ENCODE measurements around the gene ITPK1. TPM values are rescaled to one million over a fixed set of nuclear protein-coding genes. Genes with fewer than 3 reads are reported as not detected.

The ITPK1 gene
- total RNA-seq, 1 experiment from 2014 or later, result 88.6 TPM

DNA sequence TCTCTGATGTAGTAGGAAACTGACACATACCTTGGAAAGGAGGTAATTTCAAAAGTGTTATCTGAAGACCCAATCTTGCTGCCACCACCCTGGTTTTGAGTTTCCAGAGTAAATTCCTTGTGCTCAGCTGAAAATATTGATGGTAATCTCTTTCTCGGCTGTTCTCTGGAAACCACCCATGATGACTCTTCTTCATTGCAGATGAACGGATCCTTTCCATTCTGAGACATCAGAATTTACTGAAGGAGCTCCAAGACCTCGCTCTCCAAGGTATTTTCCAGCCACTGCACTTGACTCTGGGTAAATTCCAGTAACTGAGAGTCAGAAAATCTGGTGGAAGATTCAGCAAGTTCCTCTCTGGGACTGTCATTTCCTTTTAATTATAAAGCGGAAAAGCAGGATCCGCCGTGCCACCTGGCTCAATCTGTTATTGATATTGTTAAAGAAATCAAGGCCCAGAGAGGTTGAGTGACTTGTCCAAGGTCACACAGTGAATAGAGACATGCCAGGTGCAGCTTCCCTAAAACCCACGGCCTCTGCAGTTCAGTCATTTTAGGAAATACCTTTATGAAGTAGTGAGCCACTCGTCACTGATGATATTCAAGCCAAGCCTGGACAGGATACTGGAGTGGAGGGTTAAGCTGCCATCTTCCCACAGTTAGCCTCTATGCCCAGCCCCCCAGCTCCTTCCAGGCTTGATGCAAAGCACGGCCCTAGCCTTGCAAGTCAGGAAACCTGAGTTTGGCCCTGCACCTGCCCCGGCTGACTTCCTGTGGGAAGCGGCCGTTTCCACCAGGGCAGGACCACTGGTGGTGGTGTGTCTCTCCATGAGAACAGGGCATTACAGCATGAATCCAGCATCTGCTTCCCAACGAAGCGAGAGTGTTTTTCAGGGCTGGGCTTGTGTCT lies 188.1 kb downstream of the ITPK1 start:
- no TSS peak for BruUV-seq (replicated peaks)
- H3K9me3 ChIP-seq (ENCODE audit: insufficient read depth, low read depth), result no peaks in the 10 kb centered on the region
- H3K4me2 ChIP-seq, result peak overlapping the region; percentile 4; the same call in 1 of the 2 replicates
- H4K20me1 ChIP-seq (ENCODE audit: insufficient read depth), result no peaks in the 10 kb centered on the region
- ChIA-PET CTCF (no interaction called here), POLR2A (ENCODE audit: unreplicated experiment) (no interaction called here)
- H3K36me3 ChIP-seq (ENCODE audit: low read depth), result no peaks in the 10 kb centered on the region
- no peak overlapping the region for H3K4me3 ChIP-seq
- no peaks in the 10 kb centered on the region for H3K9me2 ChIP-seq (ENCODE audit: insufficient read depth)
- peak in 1 of 2 experiments; percentile 74 for DNase-seq
- no peaks in the 10 kb centered on the region for H3K79me2 ChIP-seq (ENCODE audit: low read depth)
- intact Hi-C loops (cut with micrococcal nuclease; ENCODE audit: unreplicated experiment), result no loop called here
- H3K27ac ChIP-seq, result 0 out of 2 replicates have a peak overlapping the region, but pooled peaks have one; percentile 28
- H3F3A ChIP-seq (ENCODE audit: insufficient read depth, low read depth), result peaks cover 24% of the 10 kb centered on the region
- H2AFZ ChIP-seq, result no peak overlapping the region
- no peaks in the 10 kb centered on the region for H3K27me3 ChIP-seq (ENCODE audit: insufficient read depth, low read depth)
- TF ChIP-seq, protein P1, sequence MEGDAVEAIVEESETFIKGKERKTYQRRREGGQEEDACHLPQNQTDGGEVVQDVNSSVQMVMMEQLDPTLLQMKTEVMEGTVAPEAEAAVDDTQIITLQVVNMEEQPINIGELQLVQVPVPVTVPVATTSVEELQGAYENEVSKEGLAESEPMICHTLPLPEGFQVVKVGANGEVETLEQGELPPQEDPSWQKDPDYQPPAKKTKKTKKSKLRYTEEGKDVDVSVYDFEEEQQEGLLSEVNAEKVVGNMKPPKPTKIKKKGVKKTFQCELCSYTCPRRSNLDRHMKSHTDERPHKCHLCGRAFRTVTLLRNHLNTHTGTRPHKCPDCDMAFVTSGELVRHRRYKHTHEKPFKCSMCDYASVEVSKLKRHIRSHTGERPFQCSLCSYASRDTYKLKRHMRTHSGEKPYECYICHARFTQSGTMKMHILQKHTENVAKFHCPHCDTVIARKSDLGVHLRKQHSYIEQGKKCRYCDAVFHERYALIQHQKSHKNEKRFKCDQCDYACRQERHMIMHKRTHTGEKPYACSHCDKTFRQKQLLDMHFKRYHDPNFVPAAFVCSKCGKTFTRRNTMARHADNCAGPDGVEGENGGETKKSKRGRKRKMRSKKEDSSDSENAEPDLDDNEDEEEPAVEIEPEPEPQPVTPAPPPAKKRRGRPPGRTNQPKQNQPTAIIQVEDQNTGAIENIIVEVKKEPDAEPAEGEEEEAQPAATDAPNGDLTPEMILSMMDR (conservative IDR thresholded peaks at IDR 0.05), result no peak
- no peak for TF ChIP-seq EZH2 (IDR thresholded peaks at IDR 0.05; ENCODE audit: low read depth)
- H3K4me1 ChIP-seq (replicated peaks; ENCODE audit: insufficient read depth), result peaks cover 21% of the 10 kb centered on the region

DNA sequence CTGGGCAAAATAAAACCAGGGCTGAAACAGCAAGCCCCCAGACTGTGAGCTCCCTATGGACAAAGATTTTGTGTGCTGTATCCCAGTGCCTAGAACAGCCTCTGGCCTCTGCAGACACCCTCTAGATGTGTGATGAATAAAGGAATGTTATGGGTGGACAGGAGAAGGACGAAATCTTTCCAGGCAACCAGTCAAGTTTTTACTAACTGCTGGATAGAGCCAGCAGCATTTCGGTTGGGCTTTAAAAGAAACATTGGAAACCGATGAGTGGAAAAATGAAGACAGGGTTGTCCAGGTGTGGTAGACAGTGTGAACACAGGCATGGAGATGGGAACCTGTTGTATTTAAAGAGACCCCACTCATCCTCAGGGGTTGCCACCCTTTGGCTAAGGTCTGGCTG lies 188.8 kb downstream of the ITPK1 start:
- H3K27me3 ChIP-seq (ENCODE audit: insufficient read depth, low read depth), result no peaks in the 10 kb centered on the region
- TF ChIP-seq EZH2 (IDR thresholded peaks at IDR 0.05; ENCODE audit: low read depth), result no peak
- TF ChIP-seq, protein P1 (conservative IDR thresholded peaks at IDR 0.05), result no peak
- peak overlapping the region; percentile 4; the same call in 1 of the 2 replicates for H3K4me2 ChIP-seq
- no peaks in the 10 kb centered on the region for H3K9me2 ChIP-seq (ENCODE audit: insufficient read depth)
- H3K36me3 ChIP-seq (ENCODE audit: low read depth), result no peaks in the 10 kb centered on the region
- peaks cover 24% of the 10 kb centered on the region for H3F3A ChIP-seq (ENCODE audit: insufficient read depth, low read depth)
- no peak overlapping the region for H3K4me3 ChIP-seq
- ChIA-PET CTCF (no interaction called here), POLR2A (ENCODE audit: unreplicated experiment) (no interaction called here)
- DNase-seq, result no peak
- intact Hi-C loops (cut with micrococcal nuclease; ENCODE audit: unreplicated experiment), result no loop called here
- H2AFZ ChIP-seq, result no peak overlapping the region
- H3K79me2 ChIP-seq (ENCODE audit: low read depth), result no peaks in the 10 kb centered on the region
- H3K4me1 ChIP-seq (replicated peaks; ENCODE audit: insufficient read depth), result peaks cover 21% of the 10 kb centered on the region
- BruUV-seq (replicated peaks), result no TSS peak
- no peaks in the 10 kb centered on the region for H3K9me3 ChIP-seq (ENCODE audit: insufficient read depth, low read depth)
- H3K27ac ChIP-seq, result peak overlapping the region; percentile 28; the same call in 1 of the 2 replicates
- H4K20me1 ChIP-seq (ENCODE audit: insufficient read depth), result no peaks in the 10 kb centered on the region

DNA sequence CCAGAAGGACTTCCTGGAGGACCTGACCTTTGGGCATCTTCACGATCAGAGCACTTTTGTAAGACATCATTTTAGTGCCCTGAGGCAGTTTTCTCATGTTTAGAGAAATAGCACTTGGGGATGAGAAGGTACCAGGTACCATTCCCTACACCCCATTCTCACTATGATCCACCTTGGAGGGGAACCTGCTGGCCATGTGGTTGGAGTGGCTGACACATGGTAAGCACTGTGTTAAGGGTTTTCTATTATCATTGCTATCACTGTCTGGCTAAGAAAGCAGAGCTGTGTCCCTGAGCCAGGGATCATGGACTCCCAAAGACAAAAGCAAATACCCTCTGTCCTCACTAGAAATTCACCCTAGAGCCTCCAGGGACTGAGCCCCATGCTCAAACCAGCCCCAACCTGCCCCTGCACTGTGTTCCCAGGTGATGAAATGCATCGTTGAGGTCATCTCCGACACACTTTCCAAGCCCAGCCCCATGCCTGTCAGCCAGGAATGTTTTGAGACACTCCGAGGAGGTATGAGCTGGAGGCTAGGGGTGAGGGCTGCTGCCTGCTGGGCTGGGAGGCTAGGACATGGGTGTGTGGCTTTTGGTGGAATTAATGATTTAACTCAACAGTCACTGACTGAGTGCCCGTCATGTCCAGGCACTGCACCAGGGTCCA lies 189.4 kb downstream of the ITPK1 start:
- 0 out of 2 replicates have a peak overlapping the region, but pooled peaks have one; percentile 28 for H3K27ac ChIP-seq
- no peaks in the 10 kb centered on the region for H3K9me2 ChIP-seq (ENCODE audit: insufficient read depth)
- no TSS peak for BruUV-seq (replicated peaks)
- no peaks in the 10 kb centered on the region for H3K36me3 ChIP-seq (ENCODE audit: low read depth)
- 0 out of 2 replicates have a peak overlapping the region, but pooled peaks have one; percentile 4 for H3K4me2 ChIP-seq
- ChIA-PET POLR2A (ENCODE audit: unreplicated experiment) (no interaction called here), CTCF (no interaction called here)
- no peak for TF ChIP-seq EZH2 (IDR thresholded peaks at IDR 0.05; ENCODE audit: low read depth)
- intact Hi-C loops (cut with micrococcal nuclease; ENCODE audit: unreplicated experiment), result no loop called here
- peaks cover 21% of the 10 kb centered on the region for H3K4me1 ChIP-seq (replicated peaks; ENCODE audit: insufficient read depth)
- H2AFZ ChIP-seq, result no peak overlapping the region
- H3F3A ChIP-seq (ENCODE audit: insufficient read depth, low read depth), result peaks cover 26% of the 10 kb centered on the region
- no peak overlapping the region for H3K4me3 ChIP-seq
- no peaks in the 10 kb centered on the region for H3K27me3 ChIP-seq (ENCODE audit: insufficient read depth, low read depth)
- peak in 1 of 2 experiments; percentile 64 for DNase-seq
- no peaks in the 10 kb centered on the region for H3K79me2 ChIP-seq (ENCODE audit: low read depth)
- no peaks in the 10 kb centered on the region for H3K9me3 ChIP-seq (ENCODE audit: insufficient read depth, low read depth)
- no peaks in the 10 kb centered on the region for H4K20me1 ChIP-seq (ENCODE audit: insufficient read depth)
